Measurements from ENCODE around the gene MTMR1.

The MTMR1 gene

DNA sequence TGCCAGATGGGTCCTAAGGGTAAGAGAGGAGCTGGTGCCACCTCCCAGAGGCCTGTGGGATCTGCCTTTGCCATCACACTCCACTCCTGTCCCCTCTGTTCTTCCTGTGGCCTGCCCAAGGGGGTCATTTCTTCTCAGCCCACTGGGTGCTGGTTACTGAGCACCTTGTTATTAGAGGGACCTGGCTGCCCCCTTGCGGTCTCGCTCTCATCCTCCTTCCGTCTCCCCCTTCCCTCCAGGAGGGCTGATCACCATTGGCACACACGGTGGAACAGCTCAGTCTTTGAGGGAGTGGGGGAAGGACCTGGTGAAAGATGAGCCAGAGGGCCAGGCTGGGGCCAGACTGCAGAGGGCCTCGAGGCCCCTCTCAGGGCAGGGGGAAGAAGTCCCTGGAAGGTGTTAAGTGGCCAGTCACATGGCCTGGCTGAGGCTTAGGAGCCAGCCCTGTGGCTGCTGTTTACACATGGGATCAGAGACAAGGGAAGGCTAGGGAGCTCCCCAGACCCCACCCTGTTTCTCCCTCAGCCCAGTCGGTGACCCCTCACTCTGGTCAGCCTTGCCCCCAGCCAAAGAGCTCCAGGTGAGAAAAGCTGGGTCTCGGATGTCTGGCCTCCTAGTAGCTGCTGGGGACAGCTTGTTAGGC, 68.1 kb downstream of the MTMR1 start:
- no peak overlapping the region for H3K27ac ChIP-seq
- TF ChIP-seq, protein P1, sequence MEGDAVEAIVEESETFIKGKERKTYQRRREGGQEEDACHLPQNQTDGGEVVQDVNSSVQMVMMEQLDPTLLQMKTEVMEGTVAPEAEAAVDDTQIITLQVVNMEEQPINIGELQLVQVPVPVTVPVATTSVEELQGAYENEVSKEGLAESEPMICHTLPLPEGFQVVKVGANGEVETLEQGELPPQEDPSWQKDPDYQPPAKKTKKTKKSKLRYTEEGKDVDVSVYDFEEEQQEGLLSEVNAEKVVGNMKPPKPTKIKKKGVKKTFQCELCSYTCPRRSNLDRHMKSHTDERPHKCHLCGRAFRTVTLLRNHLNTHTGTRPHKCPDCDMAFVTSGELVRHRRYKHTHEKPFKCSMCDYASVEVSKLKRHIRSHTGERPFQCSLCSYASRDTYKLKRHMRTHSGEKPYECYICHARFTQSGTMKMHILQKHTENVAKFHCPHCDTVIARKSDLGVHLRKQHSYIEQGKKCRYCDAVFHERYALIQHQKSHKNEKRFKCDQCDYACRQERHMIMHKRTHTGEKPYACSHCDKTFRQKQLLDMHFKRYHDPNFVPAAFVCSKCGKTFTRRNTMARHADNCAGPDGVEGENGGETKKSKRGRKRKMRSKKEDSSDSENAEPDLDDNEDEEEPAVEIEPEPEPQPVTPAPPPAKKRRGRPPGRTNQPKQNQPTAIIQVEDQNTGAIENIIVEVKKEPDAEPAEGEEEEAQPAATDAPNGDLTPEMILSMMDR (IDR thresholded peaks at IDR 0.05), result no peak
- TF ChIP-seq ZFX (IDR thresholded peaks at IDR 0.05; ENCODE audit: borderline replicate concordance), result no peak

GRCh38 chrX:150761819-150762216, 68.6 kb downstream of the MTMR1 start:
- H3K27ac ChIP-seq, result no peak overlapping the region
- TF ChIP-seq, protein P1 (IDR thresholded peaks at IDR 0.05), result no peak
- TF ChIP-seq ZFX (IDR thresholded peaks at IDR 0.05; ENCODE audit: borderline replicate concordance), result no peak

- H3K27ac ChIP-seq, result no peak overlapping the region
- TF ChIP-seq, protein P1 (IDR thresholded peaks at IDR 0.05), result no peak
These were observed 69.3 kb downstream of the MTMR1 start for GRCh38 chrX:150762258-150763165.

GRCh38 chrX:150763303-150763797, 70.2 kb downstream of the MTMR1 start:
- TF ChIP-seq ZFX (IDR thresholded peaks at IDR 0.05; ENCODE audit: borderline replicate concordance), result no peak
- TF ChIP-seq, protein P1 (IDR thresholded peaks at IDR 0.05), result no peak

DNA sequence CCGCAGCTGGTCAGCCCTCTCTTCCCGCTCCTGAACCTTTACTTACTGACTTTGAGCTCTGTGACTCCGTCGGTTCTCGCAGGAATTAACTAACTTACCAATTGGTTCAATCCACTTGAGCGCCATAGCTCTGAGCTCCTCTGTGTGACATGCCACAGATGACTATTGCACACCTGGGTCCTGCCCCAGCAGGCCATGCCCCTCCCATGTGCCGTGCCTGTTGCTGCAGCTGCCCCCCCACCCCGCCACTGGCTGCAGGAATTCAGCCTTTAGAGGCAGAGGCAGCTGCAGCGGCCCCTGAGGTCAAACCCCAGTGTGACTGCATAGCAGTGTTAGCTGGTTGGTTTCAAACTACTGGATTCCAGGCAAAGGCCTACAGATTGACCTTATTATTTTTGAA, 70.6 kb downstream of the MTMR1 start:
- TF ChIP-seq ZFX (IDR thresholded peaks at IDR 0.05; ENCODE audit: borderline replicate concordance), result no peak
- TF ChIP-seq, protein P1 (IDR thresholded peaks at IDR 0.05), result no peak
- H3K27ac ChIP-seq, result no peak overlapping the region

More at GRCh38 chrX:150763303-150763797, 70.2 kb downstream of the MTMR1 start:
- no peak overlapping the region for H3K27ac ChIP-seq

DNA sequence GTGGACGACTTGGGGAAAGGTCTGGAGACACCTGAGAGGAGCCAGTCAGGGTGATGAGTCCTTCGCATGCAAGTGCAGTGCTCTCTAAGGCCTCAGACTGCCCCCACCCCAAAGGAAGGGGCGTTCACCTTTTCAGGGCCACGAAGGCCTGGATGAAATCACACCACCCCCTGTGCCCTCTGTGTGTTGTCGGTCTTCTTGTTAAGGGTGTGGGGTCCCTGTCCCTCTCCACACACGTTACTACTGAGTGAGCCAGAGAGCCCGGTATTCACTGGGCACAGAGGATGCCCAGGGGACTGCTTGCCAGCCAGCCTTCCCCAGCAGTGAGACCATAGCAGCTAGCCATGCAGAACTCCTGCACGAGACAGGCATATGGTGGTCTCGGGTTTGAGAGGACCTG, 72.0 kb downstream of the MTMR1 start:
- TF ChIP-seq ZFX (IDR thresholded peaks at IDR 0.05; ENCODE audit: borderline replicate concordance), result no peak
- TF ChIP-seq, protein P1 (IDR thresholded peaks at IDR 0.05), result no peak
- H3K27ac ChIP-seq, result no peak overlapping the region

Measured in 22Rv1 (cell line).